Measurements from ENCODE around the gene PCBP4.

The PCBP4 gene

GRCh38 chr3:51970606-51971300 lies 3.5 kb upstream of the PCBP4 start:
- no peak for DNase-seq

DNA sequence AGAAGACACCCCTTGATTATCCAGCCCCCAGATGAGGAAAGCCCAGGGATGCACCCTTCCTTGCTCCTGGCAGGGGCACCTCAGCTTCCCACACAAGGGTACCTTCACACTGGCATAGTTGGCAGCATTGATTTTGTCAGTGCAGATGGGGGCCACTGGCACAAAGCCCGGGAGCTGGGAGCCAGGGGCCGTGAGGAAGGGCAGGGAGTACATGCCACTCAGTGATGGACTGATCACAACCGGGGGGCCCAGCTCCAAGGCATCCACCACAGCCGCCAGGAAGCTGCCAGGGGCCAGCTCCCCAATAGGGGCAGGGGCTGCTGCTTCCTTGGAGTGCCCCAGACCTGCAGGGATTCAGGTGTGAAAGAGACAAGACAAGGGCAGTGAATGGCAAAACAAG lies 2.6 kb upstream of the PCBP4 start:
- DNase-seq: no peak

DNA sequence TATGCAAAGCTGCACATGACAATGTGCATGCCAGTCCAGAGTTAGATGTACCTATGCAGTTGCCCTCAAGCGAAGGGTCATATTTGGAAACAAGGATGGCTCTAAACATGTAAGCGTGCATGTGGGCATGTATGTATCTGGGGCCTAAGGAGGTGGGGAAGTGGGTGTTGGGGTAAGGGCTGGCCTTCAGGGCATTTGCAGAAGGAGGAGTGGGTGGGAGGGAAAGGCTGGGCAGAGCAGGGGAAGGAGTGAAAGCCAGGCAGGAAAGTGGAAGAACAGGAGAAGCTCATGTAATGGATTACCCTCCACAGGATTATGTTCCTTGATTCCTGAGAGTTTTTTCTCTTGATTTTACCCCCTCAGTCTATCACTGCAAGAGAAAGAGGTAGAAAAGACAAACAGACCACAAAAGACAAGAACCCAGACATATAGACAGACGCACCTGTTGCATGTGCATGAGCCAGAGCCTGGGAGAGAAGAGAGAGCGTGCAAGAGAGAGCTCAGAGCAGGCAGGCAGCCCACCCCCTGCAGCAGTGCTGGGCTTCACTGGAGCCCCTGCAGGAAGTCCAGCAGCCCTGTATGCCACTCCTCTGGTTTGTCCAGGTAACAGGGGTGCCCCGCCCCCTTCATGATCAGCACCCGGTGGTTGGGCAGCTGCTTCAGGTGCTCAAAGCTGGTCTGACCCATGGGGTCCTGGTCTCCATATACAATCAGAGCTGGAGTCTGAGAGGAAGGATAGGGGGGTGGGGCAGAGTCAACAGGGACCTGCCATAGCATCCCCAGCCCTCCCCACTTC lies 1.8 kb upstream of the PCBP4 start:
- DNase-seq: no peak

- DNase-seq: no peak
Measured at GRCh38 chr3:51968170-51968775, 1.0 kb upstream of the PCBP4 start.

- DNase-seq: no peak
Measured at GRCh38 chr3:51966922-51967383, 301 bp downstream of the PCBP4 start.

DNA sequence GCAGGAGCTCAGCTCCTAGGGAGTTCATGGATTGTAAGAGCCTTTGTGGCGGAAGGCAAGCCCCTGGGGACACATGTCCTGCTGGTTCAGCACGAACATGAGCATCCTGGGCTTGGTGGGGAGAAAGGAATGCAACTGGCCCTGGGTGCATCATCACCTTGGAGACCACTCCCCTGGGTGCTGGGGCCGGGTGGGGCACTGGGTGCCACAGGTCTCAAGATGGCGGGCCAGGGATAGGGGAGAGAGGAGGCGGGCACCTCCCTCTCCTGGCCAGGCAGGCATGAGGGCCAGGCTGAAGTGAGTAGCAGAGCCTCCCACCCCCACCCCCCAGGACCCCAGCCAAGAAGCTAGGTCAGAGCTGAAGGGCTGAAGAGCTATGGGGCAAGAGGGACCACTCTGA lies 768 bp downstream of the PCBP4 start:
- DNase-seq: no peak

GRCh38 chr3:51966016-51966415 lies 1.2 kb downstream of the PCBP4 start:
- no peak for DNase-seq

DNA sequence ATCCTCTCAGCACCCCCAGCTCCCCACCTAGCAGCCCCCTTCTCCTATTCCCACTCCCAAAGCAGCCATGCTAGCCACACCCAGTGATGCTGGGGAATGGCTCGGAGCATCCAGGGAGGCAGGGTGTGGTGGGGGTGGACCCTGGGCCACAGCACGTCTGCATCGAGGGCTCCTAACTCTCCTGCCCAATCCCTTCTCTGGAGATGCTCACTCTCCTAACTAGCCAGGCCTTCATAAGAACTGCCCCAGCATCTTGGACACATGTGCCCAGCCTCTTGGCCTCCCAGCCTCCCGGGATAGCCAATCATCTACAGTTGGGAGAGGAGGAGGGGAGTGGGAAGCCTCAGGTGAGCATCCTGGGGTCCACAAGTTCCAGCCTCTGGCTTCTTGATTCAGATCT lies 2.7 kb downstream of the PCBP4 start:
- DNase-seq: no peak

DNA sequence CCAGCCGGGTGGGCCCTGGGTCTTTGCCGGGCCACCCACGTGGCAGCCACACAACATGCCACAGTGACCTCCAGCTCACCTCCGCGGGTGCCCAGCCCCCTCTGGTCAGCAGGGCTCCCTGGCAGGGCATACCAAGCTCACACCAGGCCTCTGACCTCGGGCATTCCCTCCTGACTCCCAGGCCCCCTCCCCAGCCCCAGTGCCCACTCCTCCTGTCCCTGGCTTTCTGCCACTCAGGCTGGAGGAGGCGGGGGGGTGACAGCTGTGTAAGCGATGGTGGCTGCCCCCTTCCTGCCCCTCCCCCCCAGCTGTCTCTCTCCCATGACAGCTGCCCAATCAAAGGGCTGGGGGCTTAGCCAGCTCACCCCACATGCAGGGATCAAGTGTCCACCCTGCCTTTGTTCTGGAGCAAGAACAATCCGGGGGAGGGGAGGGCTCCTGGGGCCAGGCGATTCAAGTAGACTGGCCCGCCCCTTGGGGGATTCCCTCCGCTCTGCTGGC lies 3.3 kb downstream of the PCBP4 start:
- DNase-seq: no peak

DNA sequence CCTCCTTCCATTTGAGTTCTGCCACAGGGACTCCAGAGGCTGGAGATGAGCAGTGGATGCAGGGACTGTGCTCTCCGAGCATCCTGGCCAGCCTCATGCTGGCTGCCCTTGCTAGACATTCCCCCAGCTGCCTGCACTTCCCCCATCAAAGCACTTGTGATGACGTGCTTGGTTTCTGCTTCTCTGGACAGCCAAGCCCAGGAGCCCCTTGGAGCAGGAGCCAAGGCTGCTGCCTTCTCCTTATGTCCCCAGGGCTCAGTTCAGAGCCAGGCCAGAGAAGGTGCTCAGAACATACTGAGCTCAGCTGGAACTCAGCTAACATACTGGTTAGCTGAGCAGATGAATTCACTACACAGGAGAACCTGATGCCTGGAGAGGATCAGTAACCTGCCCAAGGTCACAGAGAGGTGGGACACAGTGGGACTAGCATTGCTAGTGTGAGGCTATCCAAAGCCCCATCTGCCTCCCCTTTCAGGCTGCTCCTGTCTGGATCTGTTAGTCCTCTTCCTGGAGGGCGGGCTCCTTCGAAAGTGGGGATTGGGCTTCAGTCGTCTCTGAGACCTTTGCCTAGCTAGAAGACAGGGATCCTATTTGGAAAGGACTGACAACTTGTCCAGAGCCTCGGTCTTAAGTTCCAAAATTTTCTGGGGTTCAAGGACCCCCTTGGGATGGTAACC lies 4.3 kb downstream of the PCBP4 start:
- no peak for DNase-seq

DNA sequence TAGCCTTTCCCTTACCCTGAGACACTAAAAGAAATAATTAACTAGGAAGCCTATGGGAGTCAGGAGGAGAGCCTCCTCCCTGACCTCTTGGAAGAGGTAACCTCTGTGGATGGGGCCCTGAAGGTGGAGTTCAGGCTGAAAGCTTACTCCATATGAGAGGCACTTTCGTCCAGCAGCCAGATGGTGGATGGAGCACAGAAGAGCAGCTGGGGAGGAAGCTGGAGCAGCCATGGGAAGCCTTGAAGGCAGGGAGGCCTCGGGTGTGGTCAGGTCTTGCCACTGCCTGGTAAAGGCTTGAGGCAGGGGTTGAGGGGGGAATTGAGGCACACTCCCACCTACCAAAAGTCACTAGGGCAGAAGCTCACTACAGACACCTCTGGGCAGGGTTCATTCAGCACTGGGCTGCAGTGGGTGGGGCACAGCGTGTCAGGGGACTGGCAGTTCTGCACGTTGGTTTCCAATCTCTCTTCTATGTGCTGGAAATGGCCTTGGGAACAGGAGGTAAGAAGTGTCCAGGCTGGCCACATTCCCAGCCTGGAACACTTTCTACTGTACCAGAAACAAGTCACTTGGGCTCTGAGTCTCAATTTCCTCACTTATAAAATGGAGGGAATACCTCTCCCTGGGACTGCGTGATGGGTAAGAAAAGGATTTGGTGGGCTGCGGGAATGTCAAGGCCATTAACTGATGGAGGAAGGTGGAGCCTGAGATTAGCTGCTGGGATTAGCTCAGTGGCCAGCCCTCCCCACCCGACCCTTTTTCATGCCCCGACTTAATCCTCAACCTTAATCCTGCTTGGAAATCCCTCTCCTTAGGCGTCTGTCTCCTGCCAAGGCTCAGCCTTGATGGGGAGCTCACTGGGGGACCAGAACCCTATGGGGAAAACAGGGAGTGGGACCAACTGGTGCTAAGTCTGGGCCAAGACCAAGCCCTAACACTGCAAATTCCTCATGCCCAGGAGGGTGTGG lies 5.4 kb downstream of the PCBP4 start:
- DNase-seq: no peak

DNA sequence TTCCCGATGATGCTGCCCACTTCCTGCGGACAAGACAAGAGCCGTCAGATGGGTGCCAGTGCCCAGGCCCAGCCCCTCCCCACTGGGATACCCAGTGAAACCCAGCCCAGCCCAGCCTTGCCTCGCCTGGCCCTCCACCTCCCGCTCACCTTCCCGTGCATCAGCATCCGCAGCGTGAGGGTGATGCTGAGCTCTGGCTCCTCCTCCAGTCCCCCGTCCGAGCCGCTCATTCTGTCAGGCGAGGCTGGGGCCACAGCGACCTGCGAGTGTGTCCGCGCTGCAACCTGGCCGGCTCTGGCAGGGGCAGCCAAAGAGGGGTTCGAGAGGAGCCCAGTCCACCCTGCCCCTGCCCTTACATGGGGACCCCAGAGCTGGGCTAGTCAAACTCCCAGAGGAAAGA lies 6.2 kb downstream of the PCBP4 start:
- DNase-seq: no peak

DNA sequence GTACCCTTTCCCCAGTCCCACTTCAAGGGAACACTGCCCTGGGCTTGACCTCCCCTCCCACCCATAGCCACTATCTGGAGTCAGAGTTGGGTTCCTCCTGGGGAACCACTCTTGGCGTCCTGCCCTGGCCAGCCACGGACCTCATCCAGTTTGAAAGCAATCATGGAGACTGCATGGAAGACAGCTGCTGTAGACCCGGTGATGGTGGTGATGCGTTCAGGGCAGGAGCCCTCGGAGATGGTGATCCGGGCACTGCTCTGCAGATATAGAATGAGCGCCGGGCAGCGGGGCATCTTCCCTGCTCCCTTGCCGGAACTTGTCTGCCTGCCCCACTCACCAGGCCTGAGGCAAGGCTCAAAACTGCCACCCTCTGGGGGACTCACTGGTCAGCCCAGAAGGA lies 6.9 kb downstream of the PCBP4 start:
- DNase-seq: no peak

DNA sequence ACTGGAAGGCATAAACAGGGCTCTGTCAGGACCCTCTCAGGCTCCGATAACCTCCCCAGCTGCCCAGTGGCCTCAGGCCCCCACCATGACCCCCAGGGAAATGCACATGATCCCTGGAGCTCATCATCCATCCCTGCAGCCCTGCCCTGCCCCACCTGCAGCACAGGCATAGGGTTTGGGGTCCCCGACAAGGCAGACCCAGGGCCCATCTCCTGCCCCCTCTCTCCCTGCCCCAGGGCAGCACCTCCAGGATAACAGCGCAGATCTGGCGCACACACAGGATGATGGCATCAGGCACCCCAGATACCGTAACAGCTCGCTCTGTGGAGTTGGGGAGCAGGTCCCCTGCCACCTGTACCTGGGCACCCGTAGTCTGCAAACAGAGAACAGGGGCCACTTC lies 7.6 kb downstream of the PCBP4 start:
- no peak for DNase-seq

- DNase-seq: no peak
Measured at GRCh38 chr3:51958603-51959521, 8.4 kb downstream of the PCBP4 start.

GRCh38 chr3:51957520-51958205 lies 9.6 kb downstream of the PCBP4 start:
- no peak for DNase-seq

DNA sequence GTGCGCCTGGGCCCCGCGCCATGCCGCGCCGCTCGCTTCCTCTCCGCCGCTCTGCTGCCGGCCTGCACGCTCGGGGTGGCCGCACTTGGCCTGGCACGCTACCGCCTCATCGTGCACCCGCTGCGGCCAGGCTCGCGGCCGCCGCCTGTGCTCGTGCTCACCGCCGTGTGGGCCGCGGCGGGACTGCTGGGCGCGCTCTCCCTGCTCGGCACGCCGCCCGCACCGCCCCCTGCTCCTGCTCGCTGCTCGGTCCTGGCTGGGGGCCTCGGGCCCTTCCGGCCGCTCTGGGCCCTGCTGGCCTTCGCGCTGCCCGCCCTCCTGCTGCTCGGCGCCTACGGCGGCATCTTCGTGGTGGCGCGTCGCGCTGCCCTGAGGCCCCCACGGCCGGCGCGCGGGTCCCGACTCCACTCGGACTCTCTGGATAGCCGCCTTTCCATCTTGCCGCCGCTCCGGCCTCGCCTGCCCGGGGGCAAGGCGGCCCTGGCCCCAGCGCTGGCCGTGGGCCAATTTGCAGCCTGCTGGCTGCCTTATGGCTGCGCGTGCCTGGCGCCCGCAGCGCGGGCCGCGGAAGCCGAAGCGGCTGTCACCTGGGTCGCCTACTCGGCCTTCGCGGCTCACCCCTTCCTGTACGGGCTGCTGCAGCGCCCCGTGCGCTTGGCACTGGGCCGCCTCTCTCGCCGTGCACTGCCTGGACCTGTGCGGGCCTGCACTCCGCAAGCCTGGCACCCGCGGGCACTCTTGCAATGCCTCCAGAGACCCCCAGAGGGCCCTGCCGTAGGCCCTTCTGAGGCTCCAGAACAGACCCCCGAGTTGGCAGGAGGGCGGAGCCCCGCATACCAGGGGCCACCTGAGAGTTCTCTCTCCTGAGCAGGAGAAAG lies 11.1 kb downstream of the PCBP4 start:
- DNase-seq: no peak

DNA sequence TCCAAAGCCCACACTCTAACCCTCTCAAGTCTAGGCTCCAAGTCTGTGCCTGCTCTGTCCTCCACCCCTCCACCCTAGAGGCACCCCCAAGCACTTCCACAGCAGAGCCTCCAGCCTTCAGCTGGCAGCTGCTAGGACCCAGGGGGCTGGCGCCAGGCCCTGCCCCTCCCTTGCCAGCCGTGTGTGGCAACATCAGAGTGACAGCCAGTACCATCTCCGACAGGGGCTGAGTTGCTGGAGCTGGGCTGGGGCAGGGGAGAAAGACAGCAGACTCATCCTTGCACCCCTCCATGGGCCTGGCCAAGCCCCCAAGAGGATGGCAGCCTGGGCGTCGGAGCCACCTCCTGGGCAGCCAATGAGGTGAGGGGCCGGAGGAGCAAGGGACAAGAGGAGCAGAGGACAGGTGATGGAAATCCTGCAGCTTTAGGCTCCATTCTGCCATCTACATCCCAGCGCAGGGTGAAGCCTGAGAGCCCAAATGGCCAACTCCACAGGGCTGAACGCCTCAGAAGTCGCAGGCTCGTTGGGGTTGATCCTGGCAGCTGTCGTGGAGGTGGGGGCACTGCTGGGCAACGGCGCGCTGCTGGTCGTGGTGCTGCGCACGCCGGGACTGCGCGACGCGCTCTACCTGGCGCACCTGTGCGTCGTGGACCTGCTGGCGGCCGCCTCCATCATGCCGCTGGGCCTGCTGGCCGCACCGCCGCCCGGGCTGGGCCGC lies 11.9 kb downstream of the PCBP4 start, which contains the start of gene GPR62:
Gene GPR62 (plus strand): TSS at position 207 of the 718 bp plus-strand sequence. CDS start 272 bp downstream, at position 479.
- no peak for DNase-seq

Data from inflammatory macrophage treated with lipopolysaccharide for 1 hour (primary cell).